ENCODE results near the gene ACTN3. TPM values are rescaled to one million over a fixed set of nuclear protein-coding genes. Genes with fewer than 3 reads are reported as not detected.

Gene ACTN3
- total RNA-seq, 2 experiments from 2014 or later, result 0.14 to 0.22 TPM

GRCh38 chr11:66568124-66568916 is 21.6 kb downstream of the ACTN3 start, which contains the start of gene CTSF:
CTSF (minus strand) TSS chr11:66568606; CDS start chr11:66568486, 120 bp downstream.
- Histone ChIP-seq H3K27ac (ENCODE audit: low read depth in 1 of 2, low read length in 2 of 2) (no peak within 1 kb of the TSS), H3K27me3 (ENCODE audit: control insufficient read depth in 1 of 2, insufficient read depth in 2 of 2, low read length in 2 of 2) (no peaks in the 10 kb centered on the region), H3K4me3 (ENCODE audit: low read length) (peak within 1 kb of the TSS; percentile 46), H3K36me3 (ENCODE audit: insufficient read depth, low read length) (no peaks in the 10 kb centered on the region), H3K4me1 (ENCODE audit: insufficient read depth, low read length) (peaks cover 12% of the 10 kb centered on the region), H3K9me3 (ENCODE audit: control insufficient read depth in 1 of 2, insufficient read depth in 1 of 2, low read length in 2 of 2) (no peaks in the 10 kb centered on the region)
- no peaks in the 10 kb centered on the region for H3K9me3 Mint-ChIP-seq
- intact Hi-C loops (cut with DNase I, micrococcal nuclease), result no loop called here
- peak; percentile 93 for ATAC-seq (ENCODE audit: poor library complexity)
- CTCF ChIA-PET, result interaction anchor here (1.2 to 1.6 kb wide), 2 partner anchors 24 to 111 kb away, joined by 3 to 4 read pairs; partner anchors contain the start of gene CCDC87
- no peak within 1 kb of the TSS for H3K27ac Mint-ChIP-seq
- no peaks in the 10 kb centered on the region for H3K36me3 Mint-ChIP-seq (ENCODE audit: low read depth)
- no peak for TF ChIP-seq CTCF (IDR thresholded peaks at IDR 0.05)
- H3K4me3 Mint-ChIP-seq, result peak within 1 kb of the TSS; percentile 77
- peaks cover 7% of the 10 kb centered on the region for H3K27me3 Mint-ChIP-seq
- no peaks in the 10 kb centered on the region for H3K4me1 Mint-ChIP-seq (ENCODE audit: low read depth)
- POLR2A ChIA-PET, result interaction anchor here (0.7 to 3.6 kb wide), 8 partner anchors 22 to 275 kb away, joined by 3 to 35 read pairs (median 9); partner anchors contain the start of genes ACTN3, CCDC87, PELI3 and RBM14
- DNase-seq, result peak; percentile 50 to 82 (median 65)

- peaks cover 12% of the 10 kb centered on the region for H3K4me1 ChIP-seq (ENCODE audit: insufficient read depth, low read length)
- no peak for ATAC-seq (ENCODE audit: poor library complexity)
- ChIA-PET CTCF (interaction anchor here (1.2 to 1.6 kb wide), 2 partner anchors 23 to 110 kb away, joined by 3 to 4 read pairs; partner anchors contain the start of gene CCDC87), POLR2A (interaction anchor here (0.6 to 3.6 kb wide), 8 partner anchors 23 to 274 kb away, joined by 3 to 35 read pairs (median 9); partner anchors contain the start of genes ACTN3, CCDC87, RBM14 and RBM4)
- no peak for TF ChIP-seq CTCF (IDR thresholded peaks at IDR 0.05)
- H3K9me3 ChIP-seq (ENCODE audit: control insufficient read depth in 1 of 2, insufficient read depth in 1 of 2, low read length in 2 of 2), result no peaks in the 10 kb centered on the region
- Mint-ChIP-seq H3K36me3 (ENCODE audit: low read depth) (no peaks in the 10 kb centered on the region), H3K27me3 (peaks cover 12% of the 10 kb centered on the region), H3K9me3 (no peaks in the 10 kb centered on the region), H3K4me1 (ENCODE audit: low read depth) (no peaks in the 10 kb centered on the region), H3K4me3 (peak overlapping the region; percentile 76), H3K27ac (no peak overlapping the region)
- no peaks in the 10 kb centered on the region for H3K27me3 ChIP-seq (ENCODE audit: control insufficient read depth in 1 of 2, insufficient read depth in 2 of 2, low read length in 2 of 2)
- intact Hi-C loops (cut with DNase I, micrococcal nuclease), result no loop called here
- no peak overlapping the region for H3K27ac ChIP-seq (ENCODE audit: low read depth in 1 of 2, low read length in 2 of 2)
- no peak for DNase-seq
- no peak overlapping the region for H3K4me3 ChIP-seq (ENCODE audit: low read length)
- H3K36me3 ChIP-seq (ENCODE audit: insufficient read depth, low read length), result no peaks in the 10 kb centered on the region
Measured at GRCh38 chr11:66569076-66569475, 22.4 kb downstream of the ACTN3 start.

- no peak for ATAC-seq (ENCODE audit: poor library complexity)
Measured at GRCh38 chr11:66570079-66570849, 23.6 kb downstream of the ACTN3 start.

More at GRCh38 chr11:66570079-66570849, 23.6 kb downstream of the ACTN3 start:
- ChIA-PET POLR2A (interaction anchor here (2.3 to 3.6 kb wide), 3 partner anchors 24 to 108 kb away, joined by 12 to 35 read pairs (median 20); partner anchors contain the start of genes ACTN3, RBM14, RBM4B and ZDHHC24), CTCF (interaction anchor here (1.6 kb wide), 1 partner anchor 22 kb away, joined by 3 read pairs; the partner anchor contains the start of gene CCDC87)
- H3K27me3 Mint-ChIP-seq, result peaks cover 18% of the 10 kb centered on the region
- H3K4me1 Mint-ChIP-seq (ENCODE audit: low read depth), result no peaks in the 10 kb centered on the region
- no peaks in the 10 kb centered on the region for H3K9me3 Mint-ChIP-seq
- no peak overlapping the region for H3K27ac ChIP-seq (ENCODE audit: low read depth in 1 of 2, low read length in 2 of 2)
- H3K4me1 ChIP-seq (ENCODE audit: insufficient read depth, low read length), result peaks cover 12% of the 10 kb centered on the region
- H3K27me3 ChIP-seq (ENCODE audit: control insufficient read depth in 1 of 2, insufficient read depth in 2 of 2, low read length in 2 of 2), result no peaks in the 10 kb centered on the region
- DNase-seq, result no peak
- no peaks in the 10 kb centered on the region for H3K36me3 Mint-ChIP-seq (ENCODE audit: low read depth)
- H3K27ac Mint-ChIP-seq, result no peak overlapping the region
- peak overlapping the region; percentile 51 for H3K4me3 Mint-ChIP-seq
- intact Hi-C loops (cut with DNase I, micrococcal nuclease), result no loop called here
- no peaks in the 10 kb centered on the region for H3K9me3 ChIP-seq (ENCODE audit: control insufficient read depth in 1 of 2, insufficient read depth in 1 of 2, low read length in 2 of 2)
- TF ChIP-seq CTCF (IDR thresholded peaks at IDR 0.05), result no peak
- H3K4me3 ChIP-seq (ENCODE audit: low read length), result no peak overlapping the region
- H3K36me3 ChIP-seq (ENCODE audit: insufficient read depth, low read length), result no peaks in the 10 kb centered on the region

All from CD4-positive, alpha-beta T cell (primary cell).